ACHN (cell line): Measurements from ENCODE around the gene TXNRD2.
A peak's percentile ranks its signal among the peaks of the same experiment; 100 is the strongest.

Experiments used
- DNase-seq: peaks from one replicate; pipeline ENCODE4 v3.0.0-alpha.2; 2015
- in situ Hi-C: cut with HindIII; loops from 2 replicates; pipeline ENCODE4 v1.10.0; 2017; ENCODE audit warnings: low sequenced_read_pairs, low pct_ligation_motif_present, low pct_unique_long_range_greater_than_20kb

TXNRD2 gene

DNA sequence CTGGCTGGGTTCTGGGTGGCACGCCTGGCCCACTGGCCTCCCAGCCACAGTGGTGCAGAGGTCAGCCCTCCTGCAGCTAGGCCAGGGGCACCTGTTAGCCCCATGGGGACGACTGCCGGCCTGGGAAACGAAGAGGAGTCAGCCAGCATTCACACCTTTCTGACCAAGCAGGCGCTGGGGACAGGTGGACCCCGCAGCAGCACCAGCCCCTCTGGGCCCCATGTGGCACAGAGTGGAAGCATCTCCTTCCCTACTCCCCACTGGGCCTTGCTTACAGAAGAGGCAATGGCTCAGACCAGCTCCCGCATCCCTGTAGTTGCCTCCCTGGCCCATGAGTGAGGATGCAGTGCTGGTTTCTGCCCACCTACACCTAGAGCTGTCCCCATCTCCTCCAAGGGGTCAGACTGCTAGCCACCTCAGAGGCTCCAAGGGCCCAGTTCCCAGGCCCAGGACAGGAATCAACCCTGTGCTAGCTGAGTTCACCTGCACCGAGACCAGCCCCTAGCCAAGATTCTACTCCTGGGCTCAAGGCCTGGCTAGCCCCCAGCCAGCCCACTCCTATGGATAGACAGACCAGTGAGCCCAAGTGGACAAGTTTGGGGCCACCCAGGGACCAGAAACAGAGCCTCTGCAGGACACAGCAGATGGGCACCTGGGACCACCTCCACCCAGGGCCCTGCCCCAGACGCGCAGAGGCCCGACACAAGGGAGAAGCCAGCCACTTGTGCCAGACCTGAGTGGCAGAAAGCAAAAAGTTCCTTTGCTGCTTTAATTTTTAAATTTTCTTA lies 27.7 kb upstream of the TXNRD2 start:
- in situ Hi-C loops: no loop called here
- no peak for DNase-seq

DNA sequence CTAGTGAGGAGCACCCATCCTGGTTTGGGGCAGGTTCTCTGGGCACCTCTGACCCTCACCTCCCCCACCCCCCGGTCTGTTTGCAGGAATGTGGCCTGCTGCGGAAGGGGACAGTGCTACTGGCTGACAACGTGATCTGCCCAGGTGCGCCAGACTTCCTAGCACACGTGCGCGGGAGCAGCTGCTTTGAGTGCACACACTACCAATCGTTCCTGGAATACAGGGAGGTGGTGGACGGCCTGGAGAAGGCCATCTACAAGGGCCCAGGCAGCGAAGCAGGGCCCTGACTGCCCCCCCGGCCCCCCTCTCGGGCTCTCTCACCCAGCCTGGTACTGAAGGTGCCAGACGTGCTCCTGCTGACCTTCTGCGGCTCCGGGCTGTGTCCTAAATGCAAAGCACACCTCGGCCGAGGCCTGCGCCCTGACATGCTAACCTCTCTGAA lies 26.9 kb upstream of the TXNRD2 start:
- no peak for DNase-seq

DNA sequence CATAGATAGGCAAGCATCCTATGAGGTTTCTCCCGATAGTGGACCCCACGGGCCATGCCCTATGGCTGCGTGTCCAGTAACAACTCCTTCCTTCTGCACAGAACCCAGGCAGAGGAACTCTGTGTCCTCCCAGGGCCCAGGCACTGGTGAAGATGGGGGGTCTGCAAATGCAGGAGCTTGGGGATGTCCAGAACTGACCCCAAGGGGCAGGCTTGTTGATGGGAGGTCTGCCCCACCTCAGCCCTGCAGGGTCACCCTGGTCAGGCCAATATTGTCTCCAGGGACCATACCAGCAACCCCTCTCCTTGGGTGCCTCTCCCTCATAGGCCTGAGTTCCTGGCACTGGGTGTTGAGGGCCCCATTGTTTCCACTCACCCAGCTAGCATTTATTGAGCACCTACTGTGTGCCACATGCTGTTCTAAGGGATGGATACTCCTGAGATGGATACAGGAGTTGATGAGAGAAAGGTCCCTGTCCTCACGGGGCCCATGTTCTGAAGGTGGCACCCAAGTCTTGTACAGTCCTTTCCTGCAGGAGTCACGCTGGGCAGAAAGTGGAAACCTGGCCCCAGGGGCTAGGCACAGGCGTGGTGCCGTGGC lies 26.3 kb upstream of the TXNRD2 start:
- in situ Hi-C loops: no loop called here
- no peak for DNase-seq

More for the DNA sequence above, 26.9 kb upstream of the TXNRD2 start:
- in situ Hi-C loops: no loop called here

DNA sequence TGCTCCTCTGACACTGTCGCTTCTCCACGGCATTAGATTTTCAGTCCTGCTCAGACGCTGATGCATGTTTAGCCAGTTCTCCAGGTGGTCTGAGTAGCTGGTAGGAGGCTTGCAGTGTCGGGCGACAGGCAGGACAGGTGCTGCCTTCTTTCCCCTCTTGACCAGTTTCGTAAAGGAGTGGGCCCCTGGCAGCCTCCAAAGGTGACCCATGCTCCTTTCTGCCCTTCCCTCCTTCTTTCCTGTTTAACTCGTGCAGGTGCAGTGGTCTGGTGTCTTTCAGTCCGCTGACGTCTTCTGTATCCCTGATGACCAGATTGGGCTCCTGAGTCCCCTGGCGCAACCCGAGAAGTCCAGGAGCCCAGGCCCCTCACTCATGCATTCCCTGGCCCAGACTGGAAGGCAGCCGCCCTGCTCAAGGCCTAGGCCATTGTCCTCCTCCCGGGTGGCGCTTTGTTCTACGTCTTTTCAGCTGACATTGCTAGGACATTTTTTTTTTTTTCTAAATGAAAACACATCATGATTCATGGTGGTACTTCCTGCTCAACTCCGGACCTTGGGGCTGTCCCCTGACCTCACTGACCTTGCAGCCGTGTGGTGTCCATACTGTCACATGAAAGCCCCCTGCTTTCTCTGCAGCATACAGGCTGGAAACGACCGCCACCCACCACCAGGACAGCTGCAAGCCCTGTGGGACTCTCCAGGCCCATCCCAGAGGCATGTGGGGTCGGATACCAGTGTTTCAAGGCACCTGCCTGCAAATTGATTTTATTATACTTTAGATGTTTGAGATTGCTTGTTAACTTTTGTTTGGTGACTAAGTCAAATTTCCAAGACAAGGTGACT lies 25.5 kb upstream of the TXNRD2 start:
- no peak for DNase-seq
- in situ Hi-C loops: no loop called here

DNA sequence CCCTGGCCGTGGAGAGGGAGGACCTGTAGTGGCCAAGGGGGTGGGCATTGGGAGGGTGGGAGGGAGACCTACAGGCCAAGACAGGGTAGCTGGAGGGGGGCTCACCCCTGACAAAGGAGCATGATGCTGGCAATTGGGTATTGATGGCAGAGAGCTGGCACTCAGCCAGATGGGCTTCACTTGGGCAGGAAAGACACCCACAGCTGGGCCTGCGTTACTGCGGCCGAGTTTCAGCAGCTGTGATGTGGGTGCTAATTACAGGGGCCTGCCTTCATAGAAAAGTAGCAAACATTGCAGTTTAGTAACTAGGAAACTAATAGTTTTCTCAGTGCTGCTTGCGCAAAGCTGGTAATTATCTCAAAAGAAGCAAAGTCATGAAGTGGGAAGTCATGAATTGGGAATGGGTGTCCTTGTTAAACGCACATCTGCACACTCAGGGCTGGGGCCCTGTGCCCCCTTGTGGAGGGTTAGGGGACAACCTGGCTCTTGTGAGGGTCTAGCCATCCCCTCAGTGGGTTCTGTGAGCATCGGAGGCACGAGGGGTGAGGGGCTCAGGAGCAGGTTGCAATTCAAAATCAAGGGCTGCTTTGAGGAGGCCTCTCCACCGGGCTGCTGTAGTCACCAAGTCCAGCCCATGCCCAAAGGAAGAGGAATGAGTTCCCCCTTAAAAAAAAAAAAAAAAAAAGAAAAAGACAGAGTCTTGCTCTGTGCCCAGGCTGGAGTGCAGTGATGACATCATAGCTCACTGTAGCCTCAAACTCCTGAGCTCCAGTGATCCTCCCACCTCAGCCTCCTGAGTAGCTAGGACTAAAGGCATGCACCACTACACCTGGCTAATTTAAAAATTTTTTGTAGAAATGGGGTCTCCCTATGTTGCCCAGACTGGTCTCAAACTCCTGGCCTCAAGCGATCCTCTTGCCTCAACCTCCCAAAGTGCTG lies 24.4 kb upstream of the TXNRD2 start:
- DNase-seq: no peak
- in situ Hi-C loops: no loop called here

DNA sequence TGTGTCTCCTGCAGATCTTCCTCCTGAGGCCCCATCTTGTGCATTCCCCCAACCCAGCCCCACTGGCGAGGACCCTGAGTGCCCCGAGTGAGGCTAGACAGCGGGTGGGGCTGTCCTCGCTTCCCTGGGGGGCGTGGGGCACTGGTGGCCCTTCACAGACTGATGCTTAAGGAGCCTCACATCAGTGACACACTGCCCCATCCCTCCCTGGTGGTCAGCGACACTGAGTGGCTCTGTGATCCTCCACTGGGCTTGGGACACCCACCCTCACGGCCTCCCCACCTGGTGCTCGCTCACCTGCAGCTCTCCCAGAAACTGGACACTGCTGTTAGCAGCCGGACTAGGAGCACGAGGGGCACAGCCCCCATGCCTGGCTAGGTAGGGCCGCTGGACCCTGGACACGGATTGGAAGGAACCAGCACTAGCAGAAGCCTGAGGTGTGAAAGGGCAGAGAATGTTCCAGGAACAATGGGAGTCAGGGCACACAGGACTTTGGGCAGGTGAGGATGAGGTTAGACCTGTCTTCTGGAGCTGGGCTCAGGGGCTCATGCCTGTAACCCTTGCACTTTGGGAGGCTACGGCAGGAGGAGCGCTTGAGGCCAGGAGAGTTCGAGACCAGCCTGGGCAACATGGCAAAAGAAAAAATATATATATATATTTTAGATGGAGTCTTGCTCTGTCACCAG lies 23.2 kb upstream of the TXNRD2 start:
- no peak for DNase-seq
- in situ Hi-C loops: no loop called here

DNA sequence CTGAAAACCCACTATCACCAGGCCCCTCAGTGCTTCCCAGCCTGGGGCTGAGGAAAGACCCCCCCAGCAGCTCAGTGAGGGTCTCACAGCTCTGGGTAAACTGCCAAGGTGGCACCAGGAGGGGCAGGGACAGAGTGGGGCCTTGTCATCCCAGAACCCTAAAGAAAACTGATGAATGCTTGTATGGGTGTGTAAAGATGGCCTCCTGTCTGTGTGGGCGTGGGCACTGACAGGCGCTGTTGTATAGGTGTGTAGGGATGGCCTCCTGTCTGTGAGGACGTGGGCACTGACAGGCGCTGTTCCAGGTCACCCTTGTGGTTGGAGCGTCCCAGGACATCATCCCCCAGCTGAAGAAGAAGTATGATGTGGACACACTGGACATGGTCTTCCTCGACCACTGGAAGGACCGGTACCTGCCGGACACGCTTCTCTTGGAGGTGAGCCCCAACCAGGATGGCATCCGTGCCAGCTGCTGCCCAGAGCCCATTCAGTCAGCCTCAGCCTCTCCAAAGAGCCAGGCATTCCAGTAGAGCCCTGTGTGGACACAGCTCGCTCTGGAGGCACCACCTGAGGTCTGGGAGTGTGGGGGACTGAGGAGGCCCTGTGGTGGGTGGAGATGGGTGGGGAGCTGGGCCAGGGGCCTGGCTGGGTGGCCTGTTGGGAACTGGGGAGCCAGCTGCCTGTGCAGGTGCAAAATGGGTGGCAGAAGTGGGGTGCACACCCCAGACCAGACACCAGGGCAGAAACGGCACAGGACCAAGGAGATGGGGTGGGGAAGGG lies 22.4 kb upstream of the TXNRD2 start:
- in situ Hi-C loops: no loop called here
- DNase-seq: no peak

DNA sequence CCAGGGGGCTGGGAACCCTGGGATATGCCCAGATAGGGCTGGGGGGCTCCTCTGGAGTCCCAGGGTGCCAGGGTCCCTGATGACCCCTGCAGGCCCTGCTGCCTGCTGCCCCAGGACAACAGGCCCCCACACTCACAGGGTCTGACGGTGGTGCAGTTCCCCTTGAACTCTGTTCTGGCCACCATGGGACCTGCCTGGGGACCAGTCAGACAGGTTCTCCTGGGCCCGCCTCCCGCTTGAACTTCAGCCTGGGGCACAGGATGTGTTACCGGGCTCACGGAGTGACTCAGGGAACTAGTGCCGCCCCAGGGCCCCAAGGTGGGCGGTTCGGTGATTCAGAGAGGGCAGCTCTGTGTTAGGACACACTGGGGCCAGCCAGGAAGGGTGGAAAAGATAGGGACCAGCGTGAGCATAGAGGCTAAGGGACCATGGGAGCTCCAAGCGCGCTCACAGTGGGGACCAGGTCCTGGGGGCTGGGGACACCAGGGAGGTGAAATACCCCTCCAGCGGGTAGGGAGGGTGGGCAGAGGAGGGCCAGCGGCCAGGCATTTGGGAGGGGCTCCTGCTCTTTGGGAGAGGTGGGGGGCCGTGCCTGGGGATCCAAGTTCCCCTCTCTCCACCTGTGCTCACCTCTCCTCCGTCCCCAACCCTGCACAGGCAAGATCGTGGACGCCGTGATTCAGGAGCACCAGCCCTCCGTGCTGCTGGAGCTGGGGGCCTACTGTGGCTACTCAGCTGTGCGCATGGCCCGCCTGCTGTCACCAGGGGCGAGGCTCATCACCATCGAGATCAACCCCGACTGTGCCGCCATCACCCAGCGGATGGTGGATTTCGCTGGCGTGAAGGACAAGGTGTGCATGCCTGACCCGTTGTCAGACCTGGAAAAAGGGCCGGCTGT lies 21.5 kb upstream of the TXNRD2 start:
- DNase-seq: no peak
- in situ Hi-C loops: no loop called here

DNA sequence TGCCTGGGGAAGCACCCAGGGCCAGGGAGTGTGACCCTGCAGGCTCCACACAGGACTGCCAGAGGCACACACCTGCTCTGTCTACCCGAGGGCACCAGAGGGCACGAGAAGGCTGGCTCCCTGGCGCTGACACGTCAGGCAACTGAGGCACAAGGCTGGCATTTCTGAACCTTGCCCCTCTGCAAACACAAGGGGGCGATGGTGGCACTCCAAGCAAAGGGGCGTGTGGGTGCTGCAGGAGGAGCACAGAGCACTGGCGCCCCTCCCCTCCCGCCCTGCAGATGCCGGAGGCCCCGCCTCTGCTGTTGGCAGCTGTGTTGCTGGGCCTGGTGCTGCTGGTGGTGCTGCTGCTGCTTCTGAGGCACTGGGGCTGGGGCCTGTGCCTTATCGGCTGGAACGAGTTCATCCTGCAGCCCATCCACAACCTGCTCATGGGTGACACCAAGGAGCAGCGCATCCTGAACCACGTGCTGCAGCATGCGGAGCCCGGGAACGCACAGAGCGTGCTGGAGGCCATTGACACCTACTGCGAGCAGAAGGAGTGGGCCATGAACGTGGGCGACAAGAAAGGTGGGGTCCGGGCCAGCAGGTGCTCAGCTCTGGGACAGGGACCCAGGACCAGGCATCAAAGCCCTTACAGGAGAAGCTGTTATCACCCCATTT lies 20.8 kb upstream of the TXNRD2 start:
- DNase-seq: peak; percentile 80
- in situ Hi-C loops: no loop called here

DNA sequence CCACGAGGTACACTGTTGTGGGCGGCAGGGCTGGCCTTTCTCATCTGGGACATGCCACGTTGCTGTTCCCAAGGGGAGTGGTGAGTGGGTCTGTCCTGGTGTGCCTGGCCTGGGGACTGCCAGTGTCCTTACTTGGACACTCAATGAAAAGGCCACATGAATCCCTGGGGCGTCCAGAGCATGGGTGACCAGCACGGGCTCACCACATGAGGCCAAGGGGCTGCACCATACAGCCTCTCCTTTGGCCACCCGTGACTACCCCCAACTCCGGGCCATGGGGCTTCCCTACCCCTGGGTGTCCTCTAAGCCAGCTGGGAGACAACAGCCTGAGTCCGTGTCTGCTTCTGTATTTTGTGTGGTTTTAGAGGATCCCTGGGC lies 20.2 kb upstream of the TXNRD2 start:
- in situ Hi-C loops: no loop called here
- DNase-seq: no peak

DNA sequence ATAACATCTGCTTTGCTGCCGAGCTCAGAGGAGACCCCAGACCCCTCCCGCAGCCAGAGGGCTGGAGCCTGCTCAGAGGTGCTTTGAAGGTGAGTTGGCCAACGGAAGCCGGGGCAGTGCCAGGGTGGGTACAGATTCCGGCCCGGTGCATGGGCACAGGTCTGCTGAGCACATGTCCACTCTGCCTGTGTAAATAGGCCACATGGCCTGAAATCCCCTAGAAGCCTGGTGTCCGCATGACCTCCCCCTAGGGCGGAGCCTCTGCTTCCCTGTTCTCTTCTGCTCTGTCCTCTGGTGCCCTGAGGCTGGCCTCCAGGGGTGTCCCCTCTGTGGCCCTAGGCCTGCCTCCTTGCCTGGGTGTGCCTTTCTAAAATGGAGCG lies 19.6 kb upstream of the TXNRD2 start:
- DNase-seq: no peak

DNA sequence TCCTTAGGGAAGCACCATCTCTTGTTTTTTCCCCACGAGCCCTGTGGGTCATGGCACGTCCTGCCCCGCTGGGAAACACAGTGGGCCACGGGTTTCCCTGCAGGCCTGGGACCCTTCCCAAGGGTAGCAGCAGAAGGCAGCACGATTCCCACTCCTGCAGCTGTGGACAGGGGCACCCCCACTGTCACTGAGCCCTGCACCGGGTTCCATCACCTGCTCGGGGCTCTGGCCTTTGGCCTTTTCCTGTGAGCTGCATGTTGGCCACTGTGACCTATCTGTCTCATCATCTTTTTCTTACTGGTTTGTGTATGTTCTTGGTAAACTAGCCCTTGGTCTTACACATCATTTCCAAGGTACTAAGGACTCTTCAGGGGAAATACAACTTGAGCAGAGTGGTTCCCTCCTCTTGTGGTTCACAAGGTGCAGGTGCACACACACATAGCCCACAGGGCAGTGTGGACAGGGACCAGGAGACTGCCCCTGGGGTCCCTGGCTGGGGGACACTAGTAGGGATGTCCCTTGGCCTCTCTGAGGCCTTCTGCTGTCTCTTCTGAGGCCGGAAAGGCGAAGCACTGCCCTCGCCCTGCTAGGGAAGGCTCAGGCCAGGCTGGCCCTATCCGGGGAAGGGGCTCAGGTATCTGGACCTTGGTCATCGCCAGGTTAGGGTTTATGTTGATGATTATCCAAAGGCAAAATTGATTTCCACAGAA lies 19.0 kb upstream of the TXNRD2 start:
- in situ Hi-C loops: no loop called here
- no peak for DNase-seq

More for the DNA sequence above, 19.6 kb upstream of the TXNRD2 start:
- in situ Hi-C loops: no loop called here

DNA sequence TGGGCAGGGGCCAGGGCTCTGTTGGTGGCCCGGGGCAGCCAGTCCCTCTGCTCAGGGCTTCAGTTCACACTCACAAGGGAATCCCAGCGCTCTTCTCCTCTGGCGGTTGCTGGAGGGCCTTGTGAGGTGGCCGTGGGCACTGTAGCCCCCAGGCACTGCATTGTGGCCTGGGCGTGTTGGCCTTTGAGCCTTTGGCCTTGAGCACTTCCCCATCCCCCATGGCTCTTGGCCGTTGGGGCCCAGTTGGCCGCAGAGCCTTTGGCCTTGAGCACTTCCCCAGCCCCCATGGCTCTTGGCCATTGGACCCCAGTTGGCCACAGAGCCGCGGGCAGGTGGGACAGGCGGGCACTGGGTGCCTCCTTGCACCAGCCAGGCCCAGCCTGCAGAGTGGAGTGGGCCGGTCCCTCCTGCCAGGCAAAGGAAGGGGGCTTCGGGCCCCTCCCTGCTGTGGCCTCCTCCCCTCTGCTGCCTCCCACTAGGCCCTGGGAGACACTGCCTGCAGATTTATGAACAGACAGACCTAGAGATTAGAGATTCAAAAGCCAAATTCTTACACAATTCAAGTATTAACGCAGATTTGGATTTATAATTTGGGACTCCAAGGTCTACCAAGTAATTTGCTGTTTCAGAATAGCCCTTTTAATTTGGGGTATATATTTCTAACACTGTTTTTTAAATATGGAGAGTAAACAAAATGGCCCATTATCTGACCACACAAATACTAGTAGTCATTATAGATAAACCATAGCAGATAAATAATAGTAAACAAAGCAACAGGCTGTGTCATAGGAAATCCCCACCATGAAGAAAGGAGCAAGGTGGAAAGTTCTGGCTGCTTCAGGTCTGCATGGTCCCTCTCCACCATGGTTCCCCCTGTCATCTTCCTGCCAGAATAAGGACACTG lies 18.2 kb upstream of the TXNRD2 start:
- in situ Hi-C loops: no loop called here

DNA sequence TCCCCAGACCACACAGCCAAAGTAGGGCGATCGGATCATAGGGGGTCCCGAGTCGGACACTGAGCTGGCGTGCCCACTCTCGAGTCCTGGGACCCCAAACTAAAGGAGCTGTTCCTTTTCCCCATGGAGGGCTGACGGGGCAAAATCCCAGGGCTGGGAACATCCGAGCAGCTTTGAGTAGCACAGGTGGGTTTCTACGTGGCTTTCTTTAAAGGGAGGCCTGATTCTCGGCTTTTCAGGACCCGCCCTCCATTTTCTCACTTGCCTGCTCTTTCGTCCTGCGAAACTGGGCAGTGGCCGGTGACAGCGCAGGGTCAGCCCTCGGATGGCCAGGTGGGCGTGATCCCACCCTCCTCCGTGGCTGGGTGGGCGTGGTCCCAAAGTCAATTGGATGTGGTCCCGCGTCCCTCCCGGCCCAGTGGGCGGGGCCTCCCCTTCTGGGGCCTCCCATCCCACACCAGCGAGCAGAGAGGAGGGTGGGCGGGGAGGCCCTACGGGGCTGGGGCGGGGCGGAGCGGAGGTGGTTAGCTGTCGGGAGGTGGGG lies 17.5 kb upstream of the TXNRD2 start:
- DNase-seq: peak; percentile 84
- in situ Hi-C loops: no loop called here

More for the DNA sequence above, 18.2 kb upstream of the TXNRD2 start:
- DNase-seq: no peak
